ENCODE measurements around the gene ARL2. TPM values are rescaled to one million over a fixed set of nuclear protein-coding genes. Genes with fewer than 3 reads are reported as not detected.

Gene ARL2
- polyA plus RNA-seq, 1 of the 3 experiments (the other 2 are of a cell fraction): 252 TPM

DNA sequence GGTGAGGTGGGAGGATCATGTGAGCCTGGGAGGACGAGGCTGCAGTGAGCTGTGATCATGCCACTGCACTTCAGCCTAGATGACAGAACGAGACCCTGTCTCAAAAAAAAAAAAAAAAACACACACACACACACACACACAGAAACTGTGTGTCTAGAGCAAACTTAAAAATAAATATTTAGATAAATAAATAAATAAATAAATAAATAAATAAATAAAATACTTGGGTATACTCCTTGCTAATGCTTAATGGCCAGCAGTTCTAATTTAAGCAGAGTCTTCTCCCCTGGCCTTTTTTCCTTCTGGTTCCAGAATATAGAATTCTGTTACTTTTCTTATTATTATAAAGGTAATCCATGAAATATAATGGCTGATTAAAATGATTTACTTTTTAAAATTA lies 5.1 kb upstream of the ARL2 start:
- ChIA-PET CTCF (no interaction called here), POLR2A (no interaction called here)
- TF ChIP-seq RFX5 (IDR thresholded peaks at IDR 0.05; ENCODE audit: low read length) (no peak), CHD2 (IDR thresholded peaks at IDR 0.05; ENCODE audit: low read length, partially characterized antibody) (no peak), TCF12 (IDR thresholded peaks at IDR 0.05) (no peak), JUND (IDR thresholded peaks at IDR 0.05) (no peak), GATA2 (CRISPR knock-in tag; IDR thresholded peaks at IDR 0.05) (no peak), GABPA (IDR thresholded peaks at IDR 0.05; ENCODE audit: low read depth) (no peak)
- TF ChIP-seq, protein P1, sequence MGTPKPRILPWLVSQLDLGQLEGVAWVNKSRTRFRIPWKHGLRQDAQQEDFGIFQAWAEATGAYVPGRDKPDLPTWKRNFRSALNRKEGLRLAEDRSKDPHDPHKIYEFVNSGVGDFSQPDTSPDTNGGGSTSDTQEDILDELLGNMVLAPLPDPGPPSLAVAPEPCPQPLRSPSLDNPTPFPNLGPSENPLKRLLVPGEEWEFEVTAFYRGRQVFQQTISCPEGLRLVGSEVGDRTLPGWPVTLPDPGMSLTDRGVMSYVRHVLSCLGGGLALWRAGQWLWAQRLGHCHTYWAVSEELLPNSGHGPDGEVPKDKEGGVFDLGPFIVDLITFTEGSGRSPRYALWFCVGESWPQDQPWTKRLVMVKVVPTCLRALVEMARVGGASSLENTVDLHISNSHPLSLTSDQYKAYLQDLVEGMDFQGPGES (IDR thresholded peaks at IDR 0.05; ENCODE audit: low read depth, low read length): no peak
- TF ChIP-seq, protein P2, sequence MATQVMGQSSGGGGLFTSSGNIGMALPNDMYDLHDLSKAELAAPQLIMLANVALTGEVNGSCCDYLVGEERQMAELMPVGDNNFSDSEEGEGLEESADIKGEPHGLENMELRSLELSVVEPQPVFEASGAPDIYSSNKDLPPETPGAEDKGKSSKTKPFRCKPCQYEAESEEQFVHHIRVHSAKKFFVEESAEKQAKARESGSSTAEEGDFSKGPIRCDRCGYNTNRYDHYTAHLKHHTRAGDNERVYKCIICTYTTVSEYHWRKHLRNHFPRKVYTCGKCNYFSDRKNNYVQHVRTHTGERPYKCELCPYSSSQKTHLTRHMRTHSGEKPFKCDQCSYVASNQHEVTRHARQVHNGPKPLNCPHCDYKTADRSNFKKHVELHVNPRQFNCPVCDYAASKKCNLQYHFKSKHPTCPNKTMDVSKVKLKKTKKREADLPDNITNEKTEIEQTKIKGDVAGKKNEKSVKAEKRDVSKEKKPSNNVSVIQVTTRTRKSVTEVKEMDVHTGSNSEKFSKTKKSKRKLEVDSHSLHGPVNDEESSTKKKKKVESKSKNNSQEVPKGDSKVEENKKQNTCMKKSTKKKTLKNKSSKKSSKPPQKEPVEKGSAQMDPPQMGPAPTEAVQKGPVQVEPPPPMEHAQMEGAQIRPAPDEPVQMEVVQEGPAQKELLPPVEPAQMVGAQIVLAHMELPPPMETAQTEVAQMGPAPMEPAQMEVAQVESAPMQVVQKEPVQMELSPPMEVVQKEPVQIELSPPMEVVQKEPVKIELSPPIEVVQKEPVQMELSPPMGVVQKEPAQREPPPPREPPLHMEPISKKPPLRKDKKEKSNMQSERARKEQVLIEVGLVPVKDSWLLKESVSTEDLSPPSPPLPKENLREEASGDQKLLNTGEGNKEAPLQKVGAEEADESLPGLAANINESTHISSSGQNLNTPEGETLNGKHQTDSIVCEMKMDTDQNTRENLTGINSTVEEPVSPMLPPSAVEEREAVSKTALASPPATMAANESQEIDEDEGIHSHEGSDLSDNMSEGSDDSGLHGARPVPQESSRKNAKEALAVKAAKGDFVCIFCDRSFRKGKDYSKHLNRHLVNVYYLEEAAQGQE (IDR thresholded peaks at IDR 0.05; ENCODE audit: low read depth, low read length): no peak
- TF ChIP-seq, protein P3, sequence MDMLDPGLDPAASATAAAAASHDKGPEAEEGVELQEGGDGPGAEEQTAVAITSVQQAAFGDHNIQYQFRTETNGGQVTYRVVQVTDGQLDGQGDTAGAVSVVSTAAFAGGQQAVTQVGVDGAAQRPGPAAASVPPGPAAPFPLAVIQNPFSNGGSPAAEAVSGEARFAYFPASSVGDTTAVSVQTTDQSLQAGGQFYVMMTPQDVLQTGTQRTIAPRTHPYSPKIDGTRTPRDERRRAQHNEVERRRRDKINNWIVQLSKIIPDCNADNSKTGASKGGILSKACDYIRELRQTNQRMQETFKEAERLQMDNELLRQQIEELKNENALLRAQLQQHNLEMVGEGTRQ (IDR thresholded peaks at IDR 0.05; ENCODE audit: borderline replicate concordance, low read depth, low read length): no peak
- TF ChIP-seq, protein P4, sequence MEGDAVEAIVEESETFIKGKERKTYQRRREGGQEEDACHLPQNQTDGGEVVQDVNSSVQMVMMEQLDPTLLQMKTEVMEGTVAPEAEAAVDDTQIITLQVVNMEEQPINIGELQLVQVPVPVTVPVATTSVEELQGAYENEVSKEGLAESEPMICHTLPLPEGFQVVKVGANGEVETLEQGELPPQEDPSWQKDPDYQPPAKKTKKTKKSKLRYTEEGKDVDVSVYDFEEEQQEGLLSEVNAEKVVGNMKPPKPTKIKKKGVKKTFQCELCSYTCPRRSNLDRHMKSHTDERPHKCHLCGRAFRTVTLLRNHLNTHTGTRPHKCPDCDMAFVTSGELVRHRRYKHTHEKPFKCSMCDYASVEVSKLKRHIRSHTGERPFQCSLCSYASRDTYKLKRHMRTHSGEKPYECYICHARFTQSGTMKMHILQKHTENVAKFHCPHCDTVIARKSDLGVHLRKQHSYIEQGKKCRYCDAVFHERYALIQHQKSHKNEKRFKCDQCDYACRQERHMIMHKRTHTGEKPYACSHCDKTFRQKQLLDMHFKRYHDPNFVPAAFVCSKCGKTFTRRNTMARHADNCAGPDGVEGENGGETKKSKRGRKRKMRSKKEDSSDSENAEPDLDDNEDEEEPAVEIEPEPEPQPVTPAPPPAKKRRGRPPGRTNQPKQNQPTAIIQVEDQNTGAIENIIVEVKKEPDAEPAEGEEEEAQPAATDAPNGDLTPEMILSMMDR (IDR thresholded peaks at IDR 0.05): no peak
- TF ChIP-seq, protein P5, sequence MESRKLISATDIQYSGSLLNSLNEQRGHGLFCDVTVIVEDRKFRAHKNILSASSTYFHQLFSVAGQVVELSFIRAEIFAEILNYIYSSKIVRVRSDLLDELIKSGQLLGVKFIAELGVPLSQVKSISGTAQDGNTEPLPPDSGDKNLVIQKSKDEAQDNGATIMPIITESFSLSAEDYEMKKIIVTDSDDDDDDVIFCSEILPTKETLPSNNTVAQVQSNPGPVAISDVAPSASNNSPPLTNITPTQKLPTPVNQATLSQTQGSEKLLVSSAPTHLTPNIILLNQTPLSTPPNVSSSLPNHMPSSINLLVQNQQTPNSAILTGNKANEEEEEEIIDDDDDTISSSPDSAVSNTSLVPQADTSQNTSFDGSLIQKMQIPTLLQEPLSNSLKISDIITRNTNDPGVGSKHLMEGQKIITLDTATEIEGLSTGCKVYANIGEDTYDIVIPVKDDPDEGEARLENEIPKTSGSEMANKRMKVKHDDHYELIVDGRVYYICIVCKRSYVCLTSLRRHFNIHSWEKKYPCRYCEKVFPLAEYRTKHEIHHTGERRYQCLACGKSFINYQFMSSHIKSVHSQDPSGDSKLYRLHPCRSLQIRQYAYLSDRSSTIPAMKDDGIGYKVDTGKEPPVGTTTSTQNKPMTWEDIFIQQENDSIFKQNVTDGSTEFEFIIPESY (IDR thresholded peaks at IDR 0.05; ENCODE audit: borderline replicate concordance, low read depth): no peak
- H3K4me1 ChIP-seq (ENCODE audit: control insufficient read depth in 1 of 2, insufficient read depth in 2 of 2, low read depth in 1 of 2, low read length in 1 of 2): peaks cover 4 to 9% of the 10 kb centered on the region in 2 experiments; a peak in 2 of 4 replicates
- no peaks in the 10 kb centered on the region for H3K36me3 ChIP-seq (replicated peaks in 1 of 2; ENCODE audit: control insufficient read depth in 1 of 2, insufficient read depth in 2 of 2, low read length in 1 of 2)
- DNase-seq: no peak
- no peak overlapping the region for H2AFZ ChIP-seq (ENCODE audit: low read depth)
- no peaks in the 10 kb centered on the region for H3K27me3 ChIP-seq (ENCODE audit: insufficient read depth)
- no peak overlapping the region for H3K27ac ChIP-seq (ENCODE audit: low read depth in 2 of 2, low read length in 1 of 2)
- no peak overlapping the region for H3K9ac ChIP-seq
- 94% methylated on average over 2 of the region's 2 CpGs for WGBS (ENCODE audit: low lambda C conversion rate)
- H3F3A ChIP-seq (replicated peaks; ENCODE audit: insufficient read depth): peaks cover 10% of the 10 kb centered on the region
- H3K4me2 ChIP-seq: no peak overlapping the region
- H3K4me3 ChIP-seq (ENCODE audit: low read depth in 2 of 2, low read length in 1 of 2): no peak overlapping the region
- H3K9me3 ChIP-seq: no peaks in the 10 kb centered on the region
- no peaks in the 10 kb centered on the region for H3K79me2 ChIP-seq (ENCODE audit: insufficient read depth)
- H4K20me1 ChIP-seq (ENCODE audit: insufficient read depth): no peaks in the 10 kb centered on the region
- no peaks in the 10 kb centered on the region for H3K9me2 ChIP-seq
